HepG2 (cell line): ENCODE measurements around the gene SNN. TPM values are rescaled to one million over a fixed set of nuclear protein-coding genes. Genes with fewer than 3 reads are reported as not detected.

ENCODE experiments used
- ATAC-seq: fragments of 200-7000 bp; cut with Tn5 transposase; 3 replicates; pipeline ENCODE4 v1.9.1; 2020; ENCODE audit warnings: mild to moderate bottlenecking, moderate library complexity
- BruUV-seq: library from RNA; stranded (reverse); fragments of 400-500 nt; replicated peaks from 2 replicates; lab custom pipeline; 2021; lab: Mats Ljungman, UMichigan
- CTCF ChIA-PET: fragments of 300-600 bp; formaldehyde crosslinking; extraction: SDS; loops from one replicate; lab custom pipeline; 2021; ENCODE audit warnings: low total read pairs, inconsistent platforms, low intra/inter-chr PET ratio; lab: Yijun Ruan, JAX
- POLR2A ChIA-PET: fragments of 350-600 bp; sonication (Branson Sonifier 250); formaldehyde crosslinking; loops from one replicate; lab custom pipeline; 2020; ENCODE audit warnings: antibody characterized with exemption, inconsistent platforms; lab: Yijun Ruan, JAX
- DNase-seq: peaks from one replicate; pipeline ENCODE4 v3.0.0-alpha.2; 2015; ENCODE audit warnings: low spot score
- FAIRE-seq: peaks from 3 replicates; lab custom pipeline; 2011; peaks lifted over from hg19 to GRCh38; lab: Jason Lieb, UNC
- H2AFZ ChIP-seq: one replicate; pipeline ENCODE4 v1.6.1; 2011; ENCODE audit warnings: low read length, inconsistent platforms
- H3K27ac ChIP-seq: fragments of 300-600 bp; 3 replicates; pipeline ENCODE4 v1.8.0; 2011; ENCODE audit warnings: mixed run types, mild to moderate bottlenecking, mixed read lengths, low read length, inconsistent platforms; ENCODE audit not compliant: insufficient read depth; ENCODE audit errors: extremely low read length
- H3K27me3 ChIP-seq, 2 experiments: fragments of 200-600 bp in 1 of 2; 2 replicates in 1 of 2; 3 replicates in 1 of 2; pipeline versions ENCODE4 v1.6.0 to v1.8.0; 2011; ENCODE audit warnings: low read length in 2 of 2, mild to moderate bottlenecking in 2 of 2, moderate library complexity in 2 of 2, inconsistent platforms in 1 of 2; ENCODE audit not compliant: insufficient read depth in 2 of 2, control insufficient read depth in 1 of 2
- H3K36me3 ChIP-seq, 2 experiments: fragments of 200-600 bp in 1 of 2; replicated peaks in 1 of 2; 2 replicates in 1 of 2; 3 replicates in 1 of 2; pipeline versions ENCODE4 v1.5.1 to v1.8.0; 2011; ENCODE audit warnings: low read length in 2 of 2, inconsistent platforms in 1 of 2; ENCODE audit not compliant: insufficient read depth in 2 of 2, control insufficient read depth in 1 of 2
- H3K4me1 ChIP-seq: 2 replicates; pipeline ENCODE4 v1.5.1; 2012; ENCODE audit warnings: low read length, inconsistent platforms; ENCODE audit not compliant: insufficient read depth
- H3K4me2 ChIP-seq: 2 replicates; pipeline ENCODE4 v1.6.0; 2011; ENCODE audit warnings: low read depth, low read length, inconsistent platforms
- H3K4me3 ChIP-seq, 3 experiments: fragments of 200-600 bp in 1 of 3; sonication (generic), shearing (Covaris generic) in 1 of 3; replicated peaks in 1 of 3; 2 replicates each; pipeline ENCODE4 v1.5.1; 2011 to 2016; ENCODE audit warnings: low read length in 3 of 3, inconsistent platforms in 2 of 3, low read depth in 2 of 3, mild to moderate bottlenecking in 2 of 3, control low read depth in 1 of 3, mixed read lengths in 1 of 3; ENCODE audit not compliant: insufficient read depth in 1 of 3
- H3K79me2 ChIP-seq: one replicate; pipeline ENCODE4 v1.6.1; 2011; ENCODE audit warnings: low read length, inconsistent platforms; ENCODE audit not compliant: insufficient read depth
- H3K9ac ChIP-seq: 2 replicates; pipeline ENCODE4 v1.6.0; 2011; ENCODE audit warnings: mild to moderate bottlenecking, low read depth, low read length, inconsistent platforms; ENCODE audit not compliant: insufficient read depth
- H3K9me3 ChIP-seq: 2 replicates; pipeline ENCODE4 v1.5.1; 2012; ENCODE audit warnings: mild to moderate bottlenecking, low read length
- H4K20me1 ChIP-seq: 2 replicates; pipeline ENCODE4 v1.6.0; 2011; ENCODE audit warnings: inconsistent platforms, mild to moderate bottlenecking, low read length, moderate library complexity; ENCODE audit not compliant: insufficient read depth
- ATRX ChIP-seq: sonication (generic); formaldehyde crosslinking; IDR thresholded peaks from 2 replicates; pipeline ENCODE4 v1.4.0; 2020; ENCODE audit warnings: missing genetic modification reagents, borderline replicate concordance
- BORCS8-MEF2B ChIP-seq: sonication (generic); formaldehyde crosslinking; IDR thresholded peaks from 2 replicates; pipeline ENCODE4 v1.8.0; 2022; ENCODE audit warnings: mild to moderate bottlenecking, missing genetic modification reagents
- ESRRA ChIP-seq: sonication (generic); formaldehyde crosslinking; IDR thresholded peaks from 2 replicates; pipeline ENCODE4 v1.5.1; 2020; ENCODE audit warnings: mild to moderate bottlenecking, low read depth, missing genetic modification reagents
- HNRNPUL1 ChIP-seq: fragments of 200-400 bp; formaldehyde crosslinking; IDR thresholded peaks from 2 replicates; pipeline ENCODE4 v1.6.1; 2017; ENCODE audit warnings: low read depth, mild to moderate bottlenecking, low read length, moderate library complexity
- KDM1A ChIP-seq: IDR thresholded peaks from 2 replicates; pipeline ENCODE4 v1.6.1; 2016; ENCODE audit warnings: missing compliant biosample characterization
- MAF1 ChIP-seq: sonication (generic); formaldehyde crosslinking; IDR thresholded peaks from 2 replicates; pipeline ENCODE4 v1.5.0; 2020; ENCODE audit warnings: missing genetic modification reagents, borderline replicate concordance
- MBD4 ChIP-seq: IDR thresholded peaks from 2 replicates; pipeline ENCODE4 v1.6.1; 2012; ENCODE audit warnings: low read length, inconsistent platforms, borderline replicate concordance
- MLLT10 ChIP-seq: sonication (generic); formaldehyde crosslinking; IDR thresholded peaks from 2 replicates; pipeline ENCODE4 v1.4.0; 2020; ENCODE audit warnings: missing genetic modification reagents
- MTF1 ChIP-seq: sonication (generic); formaldehyde crosslinking; IDR thresholded peaks from 2 replicates; pipeline ENCODE4 v1.5.0; 2020; ENCODE audit warnings: missing genetic modification reagents
- NR2F2 ChIP-seq: IDR thresholded peaks from 2 replicates; pipeline ENCODE4 v1.6.1; 2012; ENCODE audit warnings: low read depth, inconsistent platforms, borderline replicate concordance
- SRF ChIP-seq: IDR thresholded peaks from 2 replicates; pipeline ENCODE4 v1.6.1; 2011; ENCODE audit warnings: mild to moderate bottlenecking, low read depth, low read length, moderate library complexity
- SSRP1 ChIP-seq: IDR thresholded peaks from 2 replicates; pipeline ENCODE4 v1.6.1; 2016; ENCODE audit warnings: control low read depth
- TSC22D2 ChIP-seq: sonication (generic); formaldehyde crosslinking; IDR thresholded peaks from 2 replicates; pipeline ENCODE4 v1.5.1; 2020; ENCODE audit warnings: missing genetic modification reagents, mild to moderate bottlenecking, borderline replicate concordance
- ZBTB7A ChIP-seq: sonication (generic); formaldehyde crosslinking; IDR thresholded peaks from 2 replicates; pipeline ENCODE4 v1.8.0; 2022; ENCODE audit warnings: mild to moderate bottlenecking, missing genetic modification reagents
- ZFP41 ChIP-seq: sonication (generic); formaldehyde crosslinking; IDR thresholded peaks from 2 replicates; pipeline ENCODE4 v1.4.0; 2020; ENCODE audit warnings: mild to moderate bottlenecking, missing genetic modification reagents, borderline replicate concordance
- ZIK1 ChIP-seq: sonication (generic); formaldehyde crosslinking; IDR thresholded peaks from 2 replicates; pipeline ENCODE4 v1.5.0; 2020; ENCODE audit warnings: mild to moderate bottlenecking, low read depth, missing genetic modification reagents, borderline replicate concordance
- ZNF20 ChIP-seq: sonication (generic); formaldehyde crosslinking; IDR thresholded peaks from 2 replicates; pipeline ENCODE4 v1.4.0; 2020; ENCODE audit warnings: mild to moderate bottlenecking, moderate library complexity, missing genetic modification reagents
- ZNF256 ChIP-seq: sonication (generic); formaldehyde crosslinking; conservative IDR thresholded peaks from 2 replicates; pipeline ENCODE4 v1.4.0; 2020; ENCODE audit warnings: missing genetic modification reagents
- ZNF335 ChIP-seq: sonication (generic); formaldehyde crosslinking; IDR thresholded peaks from 2 replicates; pipeline ENCODE4 v1.4.0; 2020; ENCODE audit warnings: missing genetic modification reagents
- ZNF768 ChIP-seq: sonication (generic); formaldehyde crosslinking; IDR thresholded peaks from 2 replicates; pipeline ENCODE4 v1.4.0; 2020; ENCODE audit warnings: missing genetic modification reagents
- WGBS: methylation state at CpG from one replicate; pipeline ENCODE4 v1.1.6; 2017; ENCODE audit warnings: low lambda C conversion rate; 5-methylcytosine and 5-hydroxymethylcytosine counted together
- in situ Hi-C: cut with HindIII; loops from 2 replicates; pipeline ENCODE4 v1.10.0; 2017; ENCODE audit warnings: low pct_unique_long_range_greater_than_20kb; ENCODE audit not compliant: extremely low pct_ligation_motif_present
- intact Hi-C: fragments of 100-400 bp; cut with micrococcal nuclease; formaldehyde crosslinking; loops from one replicate; pipeline ENCODE4 v1.10.0; 2022; ENCODE audit not compliant: unreplicated experiment
- polyA plus RNA-seq, 8 experiments: library from polyadenylated mRNA; depleted of rRNA in 3 of 8; stranded (reverse) in 7 of 8; unstranded in 1 of 8; fragments of >200 nt; fragmentation: Illumina TruSeq in 4 of 8; extraction: Trizol in 4 of 8; gene quantifications; 2 replicates each; pipeline versions ENCODE4 v1.2.1 to v1.2.3, GENCODE V29; 2011 to 2016; ENCODE audit warnings: low read depth in 4 of 8, missing spikeins in 1 of 8, mixed read lengths in 1 of 8; ENCODE audit not compliant: insufficient read depth in 1 of 8
- total RNA-seq, 5 experiments: library from RNA; depleted of rRNA; stranded (reverse); fragments of >200 nt; fragmentation: Illumina TruSeq; extraction: Trizol; gene quantifications; 2 replicates each; pipeline ENCODE4 v1.2.3, GENCODE V29; 2016; ENCODE audit warnings: low read depth in 1 of 5
- TF ChIP-seq, protein P1 (sequence below): sonication (generic); formaldehyde crosslinking; IDR thresholded peaks from 2 replicates; pipeline ENCODE4 v1.5.1; 2020; ENCODE audit warnings: mild to moderate bottlenecking, missing genetic modification reagents, moderate library complexity
- TF ChIP-seq, protein P2 (sequence below): sonication (generic); formaldehyde crosslinking; IDR thresholded peaks from 2 replicates; pipeline ENCODE4 v1.4.0; 2020; ENCODE audit warnings: missing genetic modification reagents
- TF ChIP-seq, protein P3 (sequence below): IDR thresholded peaks from 2 replicates; pipeline ENCODE4 v1.6.1; 2016; ENCODE audit warnings: missing compliant biosample characterization, missing genetic modification reagents, borderline replicate concordance

SNN gene
- total and polyA plus RNA-seq, 2 of the 13 experiments (the other 11 are each of a cell fraction or from before 2014, with no cell fraction given) = 5.2 to 8.4 TPM

DNA sequence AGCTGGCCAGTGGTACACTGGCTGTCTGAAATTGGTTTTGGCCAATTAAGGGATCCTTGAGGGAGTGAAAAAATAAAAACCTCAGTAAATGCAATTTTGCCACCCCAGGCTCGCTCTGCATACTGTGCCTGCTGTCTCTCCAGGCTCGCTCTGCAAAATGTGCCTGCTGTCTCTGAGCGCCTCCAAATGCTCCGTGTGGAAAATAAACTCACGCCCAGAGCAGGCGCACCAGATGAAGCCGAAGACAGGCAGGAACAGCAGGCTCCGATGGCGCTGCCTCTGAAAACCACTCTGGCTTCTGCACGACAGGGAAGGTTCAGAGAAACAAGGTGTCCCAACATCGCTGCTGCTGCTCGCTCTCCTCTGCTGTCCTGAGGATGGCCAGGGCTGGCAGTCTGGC lies 29.1 kb downstream of the SNN start:
- in situ Hi-C loops (no loop called here), intact Hi-C loops (no loop called here)
- Histone ChIP-seq H3K36me3 (peaks cover 55 to 83% of the 10 kb centered on the region in 2 experiments), H3K9ac (no peak overlapping the region), H3K4me2 (no peak overlapping the region), H3K27me3 (no peaks in the 10 kb centered on the region), H3K9me3 (no peaks in the 10 kb centered on the region), H4K20me1 (peaks cover 26% of the 10 kb centered on the region), H3K4me3 (no peak overlapping the region), H3K79me2 (peaks cover 17% of the 10 kb centered on the region), H2AFZ (no peak overlapping the region), H3K4me1 (peaks cover 18% of the 10 kb centered on the region), H3K27ac (no peak overlapping the region)
- WGBS = 96% methylated on average over 12 of the region's 12 CpGs
- ATAC-seq (no peak), DNase-seq (no peak), FAIRE-seq (no peak)
- no TSS peak for BruUV-seq
- ChIA-PET CTCF (no interaction called here), POLR2A (interaction anchor here (1.1 kb wide), 1 partner anchor 46 kb away, joined by 4 read pairs; the partner anchor contains the start of gene TXNDC11)
- TF ChIP-seq BORCS8-MEF2B (CRISPR knock-in tag) = no peak
- TF ChIP-seq MAF1 (CRISPR knock-in tag) = no peak
- no peak for TF ChIP-seq TSC22D2
- no peak for TF ChIP-seq SSRP1 (CRISPR knock-in tag)
- TF ChIP-seq ESRRA (CRISPR knock-in tag) = no peak
- no peak for TF ChIP-seq ZNF256 (CRISPR knock-in tag)
- TF ChIP-seq, protein P1, sequence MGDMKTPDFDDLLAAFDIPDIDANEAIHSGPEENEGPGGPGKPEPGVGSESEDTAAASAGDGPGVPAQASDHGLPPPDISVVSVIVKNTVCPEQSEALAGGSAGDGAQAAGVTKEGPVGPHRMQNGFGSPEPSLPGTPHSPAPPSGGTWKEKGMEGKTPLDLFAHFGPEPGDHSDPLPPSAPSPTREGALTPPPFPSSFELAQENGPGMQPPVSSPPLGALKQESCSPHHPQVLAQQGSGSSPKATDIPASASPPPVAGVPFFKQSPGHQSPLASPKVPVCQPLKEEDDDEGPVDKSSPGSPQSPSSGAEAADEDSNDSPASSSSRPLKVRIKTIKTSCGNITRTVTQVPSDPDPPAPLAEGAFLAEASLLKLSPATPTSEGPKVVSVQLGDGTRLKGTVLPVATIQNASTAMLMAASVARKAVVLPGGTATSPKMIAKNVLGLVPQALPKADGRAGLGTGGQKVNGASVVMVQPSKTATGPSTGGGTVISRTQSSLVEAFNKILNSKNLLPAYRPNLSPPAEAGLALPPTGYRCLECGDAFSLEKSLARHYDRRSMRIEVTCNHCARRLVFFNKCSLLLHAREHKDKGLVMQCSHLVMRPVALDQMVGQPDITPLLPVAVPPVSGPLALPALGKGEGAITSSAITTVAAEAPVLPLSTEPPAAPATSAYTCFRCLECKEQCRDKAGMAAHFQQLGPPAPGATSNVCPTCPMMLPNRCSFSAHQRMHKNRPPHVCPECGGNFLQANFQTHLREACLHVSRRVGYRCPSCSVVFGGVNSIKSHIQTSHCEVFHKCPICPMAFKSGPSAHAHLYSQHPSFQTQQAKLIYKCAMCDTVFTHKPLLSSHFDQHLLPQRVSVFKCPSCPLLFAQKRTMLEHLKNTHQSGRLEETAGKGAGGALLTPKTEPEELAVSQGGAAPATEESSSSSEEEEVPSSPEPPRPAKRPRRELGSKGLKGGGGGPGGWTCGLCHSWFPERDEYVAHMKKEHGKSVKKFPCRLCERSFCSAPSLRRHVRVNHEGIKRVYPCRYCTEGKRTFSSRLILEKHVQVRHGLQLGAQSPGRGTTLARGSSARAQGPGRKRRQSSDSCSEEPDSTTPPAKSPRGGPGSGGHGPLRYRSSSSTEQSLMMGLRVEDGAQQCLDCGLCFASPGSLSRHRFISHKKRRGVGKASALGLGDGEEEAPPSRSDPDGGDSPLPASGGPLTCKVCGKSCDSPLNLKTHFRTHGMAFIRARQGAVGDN (CRISPR knock-in tag) = 0 out of 2 replicates have a peak, but pooled peaks have one; percentile 0
- TF ChIP-seq MBD4 = no peak
- no peak for TF ChIP-seq ZNF335
- no peak for TF ChIP-seq ZNF20
- no peak for TF ChIP-seq NR2F2
- no peak for TF ChIP-seq HNRNPUL1
- TF ChIP-seq ZNF768 (CRISPR knock-in tag) = peak; percentile 26; the same call in 1 of the 2 replicates
- TF ChIP-seq ZIK1 (CRISPR knock-in tag) = no peak
- TF ChIP-seq ZBTB7A (CRISPR knock-in tag) = no peak
- TF ChIP-seq MTF1 (CRISPR knock-in tag) = no peak
- TF ChIP-seq ZFP41 (CRISPR knock-in tag) = no peak
- TF ChIP-seq MLLT10 (CRISPR knock-in tag) = no peak
- TF ChIP-seq SRF = no peak
- TF ChIP-seq KDM1A (CRISPR knock-in tag) = no peak
- TF ChIP-seq, protein P2, sequence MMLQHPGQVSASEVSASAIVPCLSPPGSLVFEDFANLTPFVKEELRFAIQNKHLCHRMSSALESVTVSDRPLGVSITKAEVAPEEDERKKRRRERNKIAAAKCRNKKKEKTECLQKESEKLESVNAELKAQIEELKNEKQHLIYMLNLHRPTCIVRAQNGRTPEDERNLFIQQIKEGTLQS (CRISPR knock-in tag) = no peak
- TF ChIP-seq, protein P3, sequence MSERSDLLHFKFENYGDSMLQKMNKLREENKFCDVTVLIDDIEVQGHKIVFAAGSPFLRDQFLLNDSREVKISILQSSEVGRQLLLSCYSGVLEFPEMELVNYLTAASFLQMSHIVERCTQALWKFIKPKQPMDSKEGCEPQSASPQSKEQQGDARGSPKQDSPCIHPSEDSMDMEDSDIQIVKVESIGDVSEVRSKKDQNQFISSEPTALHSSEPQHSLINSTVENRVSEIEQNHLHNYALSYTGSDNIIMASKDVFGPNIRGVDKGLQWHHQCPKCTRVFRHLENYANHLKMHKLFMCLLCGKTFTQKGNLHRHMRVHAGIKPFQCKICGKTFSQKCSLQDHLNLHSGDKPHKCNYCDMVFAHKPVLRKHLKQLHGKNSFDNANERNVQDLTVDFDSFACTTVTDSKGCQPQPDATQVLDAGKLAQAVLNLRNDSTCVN (CRISPR knock-in tag) = no peak
- TF ChIP-seq ATRX (CRISPR knock-in tag) = no peak
